NCI-H2081 treated with DMSO at 0.1 percent for 48 hours (cell line): ENCODE data around the gene C15orf39.
A peak's percentile ranks its signal among the peaks of the same experiment; 100 is the strongest.

Experiments used
- DNase-seq: peaks from one replicate; lab custom pipeline; 2025; lab: John Stamatoyannopoulos, UW

The C15orf39 gene

DNA sequence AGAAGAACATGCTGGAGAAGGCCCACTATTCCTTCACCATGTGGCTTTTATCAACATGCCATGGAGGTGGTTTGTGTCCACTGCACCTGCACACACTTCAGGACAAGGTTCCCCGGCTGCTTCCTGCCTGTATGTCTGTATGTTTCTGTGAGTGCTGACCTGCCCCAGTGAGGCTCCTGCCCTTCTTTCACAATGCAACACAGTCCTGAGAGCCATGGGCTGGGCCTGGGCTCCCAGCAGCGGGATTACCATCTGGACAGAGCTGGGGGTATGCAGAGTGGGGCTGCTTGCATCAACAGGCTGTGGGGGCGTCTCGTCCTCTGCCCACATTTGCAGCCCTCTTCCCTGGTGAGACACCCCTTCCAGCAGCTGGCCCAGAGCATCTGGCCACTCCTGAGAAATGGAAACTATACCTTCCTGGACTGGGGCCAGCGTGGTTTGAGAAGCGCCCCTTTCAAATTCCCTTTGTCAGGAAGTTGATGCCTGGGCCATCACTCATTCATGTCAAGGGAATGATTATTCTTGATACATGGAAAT is 29.3 kb upstream of the C15orf39 start:
- no peak for DNase-seq

DNA sequence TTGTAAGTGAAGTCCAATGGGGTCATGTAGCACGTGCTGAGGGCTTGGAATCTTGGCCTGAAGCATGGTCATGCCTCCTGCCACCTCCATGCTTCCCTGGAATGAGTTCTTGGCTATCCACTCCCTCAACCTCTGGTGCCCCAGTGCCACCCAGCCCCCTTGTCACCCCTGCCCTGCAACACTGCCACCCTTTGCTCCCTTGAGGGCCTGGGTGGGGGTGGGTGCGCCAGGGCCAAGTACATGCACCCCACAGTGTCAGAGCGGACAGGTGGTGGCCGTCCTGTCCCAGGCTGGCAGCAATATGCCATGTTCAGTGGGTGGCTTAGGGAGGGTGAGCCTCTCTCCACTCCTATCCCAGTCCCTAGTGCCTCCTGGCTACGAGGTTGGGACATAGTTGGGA is 27.6 kb upstream of the C15orf39 start:
- DNase-seq: no peak

DNA sequence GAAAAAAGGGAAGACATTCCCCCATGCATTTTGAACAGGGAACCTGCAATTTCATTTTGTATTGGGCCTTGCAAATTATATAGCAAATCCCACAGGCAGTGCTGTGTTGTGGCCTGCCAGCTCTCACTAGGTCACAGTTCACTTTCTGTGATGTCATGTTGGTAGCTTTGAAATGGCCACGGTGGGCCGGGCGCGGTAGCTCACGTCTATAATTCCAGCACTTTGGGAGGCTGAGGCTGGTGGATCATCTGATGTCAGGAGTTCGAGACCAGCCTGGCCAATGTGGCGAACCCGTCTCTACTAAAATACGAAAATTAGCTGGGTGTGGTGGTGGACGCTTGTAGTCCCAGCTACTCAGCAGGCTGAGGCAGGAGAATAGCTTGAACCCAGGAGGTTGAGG is 27.0 kb upstream of the C15orf39 start:
- DNase-seq: no peak

GRCh38 chr15:75176396-75176761 is 25.3 kb upstream of the C15orf39 start:
- DNase-seq: no peak

DNA sequence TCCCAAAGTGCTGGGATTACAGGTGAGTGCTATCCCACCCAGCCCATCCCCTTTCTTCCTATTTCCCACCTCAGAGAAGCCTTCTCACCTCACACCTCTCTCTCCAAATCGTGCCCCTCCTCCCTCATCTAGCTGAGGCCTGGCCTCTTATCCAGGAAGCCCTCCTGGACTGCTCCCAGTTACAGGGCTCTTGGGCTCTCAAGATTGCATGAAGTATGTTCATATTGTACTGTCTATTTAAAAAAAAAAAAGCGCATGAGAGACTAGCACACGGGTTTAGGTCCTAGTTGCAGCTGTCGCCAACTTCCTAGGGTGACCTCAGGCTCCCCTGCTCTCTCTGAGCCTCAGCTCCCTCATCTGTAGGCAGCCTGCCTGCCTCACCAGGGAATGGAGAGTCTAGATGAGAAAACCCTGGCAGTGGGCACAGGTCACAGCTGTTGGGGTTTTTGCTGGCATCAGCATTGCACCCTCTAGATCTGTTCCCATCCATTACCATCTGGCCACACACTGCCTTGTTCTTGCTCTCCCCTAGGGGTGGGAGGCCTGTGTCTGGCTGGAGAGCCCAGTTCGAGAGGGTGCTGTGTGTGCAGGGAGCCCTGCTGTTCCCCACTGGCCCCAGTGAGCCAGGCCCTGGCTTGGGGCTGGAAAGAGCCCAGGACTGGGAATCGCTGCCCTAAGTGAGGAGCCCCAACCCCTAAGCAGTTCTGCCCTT is 24.2 kb upstream of the C15orf39 start:
- DNase-seq: no peak

DNA sequence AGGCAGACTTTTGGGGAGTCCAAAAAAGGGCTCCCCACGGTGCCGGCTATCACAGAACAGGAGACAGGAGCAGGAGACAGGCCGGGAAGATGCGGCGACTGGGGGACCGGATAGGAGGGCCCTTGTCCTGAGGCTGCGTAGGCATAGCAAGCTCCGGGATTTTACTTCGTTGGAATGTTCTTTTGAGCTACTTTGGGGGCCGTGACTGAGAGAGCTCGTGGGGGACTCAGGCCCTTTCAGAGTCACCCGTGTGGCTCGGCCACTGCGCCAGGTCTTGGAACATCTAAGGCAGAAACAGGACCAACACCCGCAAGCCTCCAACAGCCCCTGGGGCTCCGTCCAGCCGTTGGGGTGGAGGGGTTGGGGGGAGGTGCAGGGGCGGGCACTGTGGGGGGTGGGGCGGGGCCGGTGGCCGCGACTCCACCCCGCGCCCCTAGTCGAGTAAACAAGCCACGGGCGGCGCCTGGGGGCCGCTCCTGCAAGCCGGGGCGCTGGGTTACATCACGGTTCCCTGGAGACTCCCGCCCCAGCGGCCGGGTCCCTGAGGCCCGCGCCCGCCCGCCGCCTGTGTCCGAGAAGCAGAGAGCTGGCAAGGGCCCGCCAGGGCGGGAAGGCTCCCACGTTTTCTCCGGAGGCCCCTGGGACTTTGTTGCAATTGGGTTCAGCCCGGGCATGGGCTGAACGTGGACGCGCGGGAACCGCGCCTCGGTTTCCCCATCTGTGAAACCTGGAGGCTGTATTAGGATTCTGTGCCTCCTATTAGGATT is 23.3 kb upstream of the C15orf39 start:
- no peak for DNase-seq

DNA sequence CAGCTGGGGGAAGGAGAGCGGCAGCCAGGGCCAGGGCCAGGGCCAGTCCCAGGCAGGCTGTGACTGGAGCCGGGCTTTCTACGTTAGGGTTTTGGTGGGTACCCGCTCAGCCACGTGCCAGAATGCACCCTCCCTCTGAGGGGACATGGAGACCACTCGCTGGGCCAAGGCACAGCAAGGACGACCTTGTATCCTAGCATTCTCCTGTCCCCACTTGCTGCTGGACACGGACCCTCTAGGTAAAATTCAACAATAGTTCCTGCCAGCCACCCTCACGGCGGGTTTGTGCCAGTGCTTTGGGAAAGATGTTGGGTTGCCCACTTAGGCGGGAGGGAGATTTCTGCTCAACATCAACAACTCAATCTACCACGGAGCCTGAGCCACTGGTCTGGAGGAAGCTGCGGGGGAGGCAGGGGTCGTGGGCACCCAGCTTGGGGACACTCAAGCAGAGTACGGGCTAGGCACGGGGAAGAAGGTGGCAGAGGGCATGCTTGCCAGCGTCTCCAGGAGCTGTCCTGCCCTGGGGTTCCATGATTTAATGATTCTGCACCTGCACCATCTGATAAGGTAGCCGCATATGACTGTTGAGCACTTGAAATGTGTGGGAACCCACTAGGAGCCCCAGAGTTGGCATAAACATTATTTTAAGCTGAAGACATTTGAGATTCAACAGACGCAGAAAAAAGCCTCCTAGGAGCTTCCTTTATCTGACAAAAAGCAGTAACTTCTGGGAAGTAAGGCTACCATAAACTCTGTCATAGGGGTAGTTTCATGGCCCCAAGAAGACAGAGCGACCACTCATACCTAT is 22.5 kb upstream of the C15orf39 start:
- no peak for DNase-seq

DNA sequence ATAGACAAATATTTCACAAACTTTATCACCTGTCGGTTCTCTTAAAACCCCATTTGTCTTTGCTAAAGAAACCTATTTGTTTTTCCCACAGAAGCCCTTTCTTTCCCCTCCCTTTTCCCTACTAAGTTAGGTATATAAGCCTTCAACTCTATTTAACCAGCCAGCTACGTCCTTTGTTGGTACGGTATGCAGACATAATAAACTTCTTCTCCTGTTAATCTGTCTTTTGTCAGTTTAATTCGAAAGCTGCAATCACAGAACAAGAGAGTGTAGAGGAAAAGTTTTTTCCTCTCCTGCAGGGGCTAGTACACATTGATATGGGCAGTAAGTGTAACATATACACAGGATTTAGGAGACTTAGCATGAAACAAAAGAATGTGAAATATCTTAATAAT is 21.9 kb upstream of the C15orf39 start:
- DNase-seq: no peak

DNA sequence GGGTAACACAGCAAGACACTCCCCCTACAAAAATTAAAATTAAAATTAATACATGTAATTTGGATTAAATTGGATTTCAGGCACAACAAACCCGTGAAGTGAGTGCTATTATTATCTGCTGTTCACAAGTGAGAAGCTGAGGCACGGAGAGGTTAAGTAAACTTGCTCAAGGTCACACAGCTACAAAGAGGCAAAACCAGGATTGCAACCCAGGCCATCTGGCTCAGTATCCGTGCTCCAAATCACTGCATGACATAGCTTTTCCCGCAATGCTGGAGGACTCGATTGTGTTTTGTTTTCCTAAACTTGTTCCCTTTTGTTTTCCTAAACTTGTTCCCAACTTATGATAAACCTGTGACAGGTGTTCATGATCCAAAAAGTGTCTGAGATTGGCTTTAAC is 19.9 kb upstream of the C15orf39 start:
- no peak for DNase-seq

GRCh38 chr15:75182187-75183131 is 19.2 kb upstream of the C15orf39 start:
- DNase-seq: no peak

DNA sequence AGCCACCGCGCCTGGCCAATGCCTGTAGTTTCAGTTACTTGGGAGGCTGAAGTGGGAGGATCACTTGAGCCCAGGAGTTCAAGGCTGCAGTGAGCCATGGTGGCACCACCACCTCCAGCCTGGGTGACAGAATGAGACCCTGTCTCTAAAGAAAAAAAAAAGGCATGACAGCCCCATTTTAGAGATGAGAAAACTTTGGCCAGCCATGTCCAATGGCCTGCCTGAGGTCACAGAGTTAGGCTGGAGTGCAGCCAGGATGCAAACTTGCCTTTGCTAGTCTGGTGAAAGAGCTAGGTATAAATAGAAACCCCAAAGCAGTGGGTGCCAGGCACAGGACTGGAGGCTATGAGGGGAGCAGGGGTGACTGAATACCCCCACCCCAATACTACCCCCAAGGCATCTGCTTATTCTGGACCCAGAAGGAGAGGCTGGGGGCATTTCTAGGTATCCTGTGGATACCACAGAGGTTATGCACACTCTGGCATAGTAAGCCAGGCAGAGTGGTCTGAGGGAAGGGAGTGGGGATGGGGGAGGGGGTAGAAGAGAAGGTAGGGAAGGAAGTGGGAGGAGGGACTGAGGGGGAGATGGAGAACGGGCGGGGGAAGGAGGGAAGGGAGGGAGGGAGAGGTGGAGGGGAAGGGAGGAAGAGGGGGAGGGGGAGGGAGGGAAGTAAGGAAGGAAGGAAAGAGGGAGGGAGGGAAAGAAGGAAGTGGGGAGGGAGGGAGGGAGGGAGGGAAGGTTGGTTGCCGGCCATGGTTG is 16.2 kb upstream of the C15orf39 start:
- no peak for DNase-seq

- no peak for DNase-seq
These were observed 15.6 kb upstream of the C15orf39 start for GRCh38 chr15:75186044-75186443.

- DNase-seq: no peak
These were observed 13.2 kb upstream of the C15orf39 start for GRCh38 chr15:75188499-75188898.

DNA sequence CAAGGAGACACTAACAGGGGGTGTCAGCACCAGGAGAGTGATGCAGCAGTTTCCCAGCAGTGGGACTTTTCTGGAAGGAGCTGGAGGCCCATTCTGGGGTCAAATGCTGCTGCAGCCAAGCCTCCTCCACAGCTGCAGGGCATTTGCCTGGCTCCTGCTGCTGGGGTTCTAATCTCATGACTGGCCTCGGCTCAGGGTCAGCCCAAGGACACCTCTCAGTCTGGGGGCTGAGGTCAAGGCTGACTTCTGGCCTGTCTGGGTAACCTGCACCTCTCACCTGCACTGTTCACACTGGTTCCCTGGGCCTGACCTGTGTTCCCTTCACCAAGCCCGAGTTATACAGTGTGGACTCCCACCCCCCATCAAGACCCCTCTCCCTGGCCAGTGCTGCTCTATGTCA is 10.4 kb upstream of the C15orf39 start:
- DNase-seq: no peak

- no peak for DNase-seq
These were observed 9.4 kb upstream of the C15orf39 start for GRCh38 chr15:75192307-75192706.

DNA sequence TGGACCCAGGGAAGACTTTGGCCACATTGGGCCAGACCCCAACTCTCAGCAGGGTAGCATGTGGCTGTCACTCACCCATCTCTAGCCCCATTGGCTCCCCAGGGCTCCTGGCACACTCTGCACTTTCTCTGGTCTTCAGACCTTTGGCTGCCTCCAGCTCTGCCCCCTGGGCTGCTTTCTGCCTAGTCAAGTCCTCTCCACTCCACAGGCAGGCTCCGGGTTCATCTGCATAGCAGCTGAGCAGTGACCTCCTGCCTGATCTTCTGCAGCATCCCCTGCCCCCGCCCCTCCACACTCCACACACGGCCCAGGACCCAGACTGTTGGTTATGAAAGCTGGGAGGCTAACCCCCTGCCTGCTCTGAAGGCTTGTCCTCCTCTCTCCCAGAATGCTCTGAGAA is 8.4 kb upstream of the C15orf39 start:
- no peak for DNase-seq

- no peak for DNase-seq
These were observed 7.7 kb upstream of the C15orf39 start for GRCh38 chr15:75193976-75194375.

GRCh38 chr15:75194397-75194796 is 7.3 kb upstream of the C15orf39 start:
- DNase-seq: no peak

DNA sequence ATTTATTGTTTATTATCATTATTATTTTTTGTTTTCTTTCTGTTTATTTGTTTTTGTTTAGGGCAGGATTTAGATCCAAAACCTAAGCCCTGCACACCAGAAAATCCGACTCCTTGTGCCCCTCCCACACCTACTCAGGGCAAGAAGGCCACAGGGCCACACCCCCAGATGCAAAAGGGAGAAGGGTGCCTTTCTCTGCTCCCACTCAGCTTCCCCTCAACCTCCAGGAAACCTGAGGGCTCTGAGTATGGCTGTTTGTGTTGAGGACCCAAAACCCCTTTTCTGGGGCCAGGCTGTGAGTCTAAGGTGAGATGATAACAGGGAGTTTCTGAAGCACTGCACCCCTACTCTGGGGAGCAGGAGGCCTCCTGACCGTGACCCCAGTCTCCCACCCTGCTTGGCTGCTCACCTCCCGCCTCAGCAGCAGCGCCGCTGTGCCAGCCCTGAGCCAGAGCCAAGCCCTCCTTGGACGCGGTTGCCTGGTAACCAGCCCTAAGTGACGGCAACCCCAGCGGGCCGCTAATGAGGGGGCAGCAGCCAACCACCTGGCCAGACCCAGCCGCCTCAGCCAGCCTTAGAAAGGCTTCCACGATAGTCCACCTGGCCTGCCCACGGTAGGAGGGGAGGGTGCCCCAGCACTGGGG is 6.4 kb upstream of the C15orf39 start:
- DNase-seq: peak; percentile 34

DNA sequence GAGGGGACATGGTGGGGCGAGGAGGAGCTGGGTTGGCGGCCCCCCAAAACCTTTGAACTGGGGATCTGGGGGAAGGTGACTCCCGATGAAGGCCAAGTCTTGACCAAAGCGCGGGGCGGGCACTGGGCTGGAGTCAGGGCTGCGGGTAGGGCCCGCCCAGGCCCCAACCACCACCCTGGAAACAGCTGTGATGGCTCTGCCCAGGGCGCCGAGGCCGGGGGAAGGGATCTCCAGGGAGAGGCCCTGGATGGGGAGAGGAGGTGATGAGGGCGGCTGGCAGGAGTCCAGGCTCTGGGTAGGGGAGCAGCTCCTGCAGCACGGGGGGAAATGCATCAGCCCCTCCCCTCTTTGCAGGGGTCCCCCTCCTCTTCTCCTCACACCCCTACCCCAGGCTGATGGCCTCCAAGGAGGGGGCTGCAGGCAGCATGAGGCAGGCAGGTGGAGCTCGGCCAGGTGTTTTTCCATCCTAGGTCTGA is 5.9 kb upstream of the C15orf39 start:
- peak; percentile 65 for DNase-seq
